ENCODE data around the gene ENC1. TPM values are rescaled to one million over a fixed set of nuclear protein-coding genes. Genes with fewer than 3 reads are reported as not detected.
"Not testable (repeated sequence)": the region's sequence is repeated elsewhere in the genome, so short reads cannot be mapped to it uniquely, and the experiment has no call there.

ENC1 gene, protein sequence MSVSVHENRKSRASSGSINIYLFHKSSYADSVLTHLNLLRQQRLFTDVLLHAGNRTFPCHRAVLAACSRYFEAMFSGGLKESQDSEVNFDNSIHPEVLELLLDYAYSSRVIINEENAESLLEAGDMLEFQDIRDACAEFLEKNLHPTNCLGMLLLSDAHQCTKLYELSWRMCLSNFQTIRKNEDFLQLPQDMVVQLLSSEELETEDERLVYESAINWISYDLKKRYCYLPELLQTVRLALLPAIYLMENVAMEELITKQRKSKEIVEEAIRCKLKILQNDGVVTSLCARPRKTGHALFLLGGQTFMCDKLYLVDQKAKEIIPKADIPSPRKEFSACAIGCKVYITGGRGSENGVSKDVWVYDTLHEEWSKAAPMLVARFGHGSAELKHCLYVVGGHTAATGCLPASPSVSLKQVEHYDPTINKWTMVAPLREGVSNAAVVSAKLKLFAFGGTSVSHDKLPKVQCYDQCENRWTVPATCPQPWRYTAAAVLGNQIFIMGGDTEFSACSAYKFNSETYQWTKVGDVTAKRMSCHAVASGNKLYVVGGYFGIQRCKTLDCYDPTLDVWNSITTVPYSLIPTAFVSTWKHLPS
- total RNA-seq = 65.8 and 90.5 TPM in 2 replicates

DNA sequence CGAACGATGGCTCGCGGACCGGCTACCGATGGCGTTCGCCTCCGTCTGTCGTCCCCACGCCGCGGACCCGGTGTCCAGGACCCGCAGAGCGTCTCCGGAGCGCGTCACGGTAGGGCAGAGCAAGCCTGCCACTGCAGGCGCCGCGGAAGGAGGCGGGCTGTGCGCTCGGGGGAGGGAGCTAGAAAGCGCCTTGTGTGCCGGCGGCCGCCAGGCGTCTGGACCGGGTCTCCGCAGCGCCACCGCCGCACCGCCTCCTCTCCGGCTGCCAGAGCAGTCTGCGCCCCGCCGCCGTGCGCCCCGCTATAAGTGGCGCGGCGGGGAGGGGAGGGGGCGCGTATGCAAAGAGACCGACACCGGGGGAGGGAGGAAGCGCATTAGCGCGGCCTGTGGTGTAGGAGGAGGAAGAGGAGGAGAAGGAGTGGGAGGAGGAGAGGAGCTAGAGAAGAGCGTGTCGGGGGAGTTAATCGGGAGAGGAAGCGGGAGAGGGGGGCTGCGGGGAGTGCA is at the start of gene ENC1:
Gene ENC1 (minus strand): TSS at position 279 of the 504 bp plus-strand sequence. CDS start 4,243 bp downstream, outside the sequence.
- TF ChIP-seq, protein P1, sequence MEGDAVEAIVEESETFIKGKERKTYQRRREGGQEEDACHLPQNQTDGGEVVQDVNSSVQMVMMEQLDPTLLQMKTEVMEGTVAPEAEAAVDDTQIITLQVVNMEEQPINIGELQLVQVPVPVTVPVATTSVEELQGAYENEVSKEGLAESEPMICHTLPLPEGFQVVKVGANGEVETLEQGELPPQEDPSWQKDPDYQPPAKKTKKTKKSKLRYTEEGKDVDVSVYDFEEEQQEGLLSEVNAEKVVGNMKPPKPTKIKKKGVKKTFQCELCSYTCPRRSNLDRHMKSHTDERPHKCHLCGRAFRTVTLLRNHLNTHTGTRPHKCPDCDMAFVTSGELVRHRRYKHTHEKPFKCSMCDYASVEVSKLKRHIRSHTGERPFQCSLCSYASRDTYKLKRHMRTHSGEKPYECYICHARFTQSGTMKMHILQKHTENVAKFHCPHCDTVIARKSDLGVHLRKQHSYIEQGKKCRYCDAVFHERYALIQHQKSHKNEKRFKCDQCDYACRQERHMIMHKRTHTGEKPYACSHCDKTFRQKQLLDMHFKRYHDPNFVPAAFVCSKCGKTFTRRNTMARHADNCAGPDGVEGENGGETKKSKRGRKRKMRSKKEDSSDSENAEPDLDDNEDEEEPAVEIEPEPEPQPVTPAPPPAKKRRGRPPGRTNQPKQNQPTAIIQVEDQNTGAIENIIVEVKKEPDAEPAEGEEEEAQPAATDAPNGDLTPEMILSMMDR (conservative IDR thresholded peaks at IDR 0.05; ENCODE audit: low read depth, low read length) = peak; percentile 43
- no peak for DNase-seq (ENCODE audit: low read depth)
- H3K4me3 ChIP-seq (ENCODE audit: low read depth, low read length) = peak within 1 kb of the TSS; percentile 98

DNA sequence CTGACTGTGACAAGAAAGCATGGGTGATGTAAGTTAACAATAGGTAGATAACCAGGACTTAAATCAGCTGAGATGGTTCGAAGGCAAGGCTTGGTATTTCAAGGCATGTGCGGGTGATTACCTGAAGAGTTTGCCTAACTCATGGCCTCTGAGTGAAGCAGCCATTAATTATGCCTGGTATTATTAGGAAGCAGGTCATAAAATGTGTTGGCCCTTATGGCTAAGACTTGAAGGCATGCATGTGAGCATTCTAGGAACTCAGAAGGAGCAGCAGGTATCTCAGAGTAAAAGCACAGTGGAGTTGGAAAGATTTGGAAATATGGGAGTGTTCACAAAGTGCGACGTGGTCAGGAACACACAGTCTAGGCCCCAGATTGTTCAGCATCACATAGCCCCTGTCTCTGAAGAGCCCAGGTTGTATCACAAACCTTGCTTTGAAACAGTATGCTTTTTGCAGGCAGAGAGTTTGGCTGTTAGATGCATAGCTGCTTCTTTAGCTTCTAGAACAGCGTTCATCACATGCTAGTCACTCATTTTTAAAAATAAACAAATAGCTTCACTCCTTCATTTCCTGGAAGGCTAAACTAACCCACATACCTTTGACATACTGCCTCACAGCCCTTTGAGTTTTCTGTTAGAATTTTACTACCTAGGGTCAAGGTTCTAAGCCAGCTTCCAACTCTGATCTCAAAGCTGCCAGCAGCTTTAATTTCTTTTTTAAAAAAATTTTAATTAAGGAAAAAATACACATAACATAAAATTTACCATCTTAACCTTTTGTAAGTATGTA is 46.6 kb upstream of the ENC1 start:
- H3K4me3 ChIP-seq (ENCODE audit: low read depth, low read length) = no peak overlapping the region
- no peak for DNase-seq (ENCODE audit: low read depth)

DNA sequence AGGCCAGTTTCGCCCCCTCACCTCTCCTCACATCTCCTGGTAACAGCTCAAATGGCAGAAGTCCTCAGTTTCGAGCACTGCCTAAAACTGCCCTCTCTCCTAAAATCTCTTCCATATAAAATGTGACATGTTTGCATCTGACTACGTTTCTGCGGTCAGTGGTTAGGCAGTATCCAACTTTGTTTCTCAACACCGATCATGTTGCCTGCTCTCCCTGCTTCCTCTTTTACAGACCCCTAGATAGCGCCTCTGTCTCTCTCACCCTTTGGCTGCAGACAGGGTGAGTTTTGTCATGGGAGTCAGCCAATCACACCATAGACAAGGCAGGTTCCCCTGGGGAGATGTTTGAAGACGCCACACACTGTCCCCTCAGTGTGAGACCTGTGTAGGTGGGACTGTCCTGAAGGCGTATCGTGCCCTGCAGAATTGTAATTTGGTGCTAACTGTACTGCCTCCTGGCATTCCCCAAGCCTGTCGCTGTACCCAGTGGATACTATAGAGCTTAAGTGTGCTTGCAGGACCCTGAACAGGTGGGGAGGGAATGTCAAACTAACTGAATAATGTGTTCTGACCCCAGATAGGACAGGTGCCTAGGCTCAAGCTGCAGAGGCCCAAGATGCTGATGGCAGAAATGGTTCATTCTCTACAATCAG is 45.6 kb upstream of the ENC1 start:
- H3K4me3 ChIP-seq (ENCODE audit: low read depth, low read length) = peak overlapping the region; percentile 98
- no peak for DNase-seq (ENCODE audit: low read depth)
- TF ChIP-seq, protein P1 (conservative IDR thresholded peaks at IDR 0.05; ENCODE audit: low read depth, low read length) = no peak

More for the DNA sequence above, 46.6 kb upstream of the ENC1 start:
- TF ChIP-seq, protein P1 (conservative IDR thresholded peaks at IDR 0.05; ENCODE audit: low read depth, low read length) = no peak

DNA sequence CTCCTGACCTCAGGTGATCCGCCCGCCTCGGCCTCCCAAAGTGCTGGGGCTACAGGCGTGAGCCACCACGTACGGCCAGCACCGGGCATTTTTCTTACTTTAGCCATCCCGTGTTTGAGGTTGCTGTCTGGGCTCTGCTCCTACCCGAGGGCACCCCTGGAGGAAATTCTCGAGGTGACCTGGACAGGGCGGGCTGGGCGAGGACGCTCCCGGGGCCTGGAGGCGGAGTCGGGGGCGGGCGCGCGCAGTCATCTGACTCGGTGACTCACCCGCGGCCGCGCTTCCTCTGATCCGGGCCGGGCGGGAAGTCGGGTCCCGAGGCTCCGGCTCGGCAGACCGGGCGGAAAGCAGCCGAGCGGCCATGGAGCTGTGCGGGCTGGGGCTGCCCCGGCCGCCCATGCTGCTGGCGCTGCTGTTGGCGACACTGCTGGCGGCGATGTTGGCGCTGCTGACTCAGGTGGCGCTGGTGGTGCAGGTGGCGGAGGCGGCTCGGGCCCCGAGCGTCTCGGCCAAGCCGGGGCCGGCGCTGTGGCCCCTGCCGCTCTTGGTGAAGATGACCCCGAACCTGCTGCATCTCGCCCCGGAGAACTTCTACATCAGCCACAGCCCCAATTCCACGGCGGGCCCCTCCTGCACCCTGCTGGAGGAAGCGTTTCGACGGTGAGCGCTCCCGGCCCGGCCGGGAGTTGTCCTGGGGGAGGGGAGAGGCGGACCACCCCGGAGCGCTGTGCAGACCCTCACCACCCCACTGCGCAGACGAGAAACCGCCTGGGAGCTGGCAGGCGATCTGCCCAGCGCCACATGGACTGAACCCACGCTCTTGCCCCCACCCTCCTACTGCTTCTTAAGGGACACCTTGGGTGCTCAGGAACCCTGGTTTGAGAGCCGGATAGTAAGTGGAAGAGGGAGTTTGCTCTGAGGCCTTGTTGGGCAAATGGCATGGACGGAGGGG is 44.6 kb upstream of the ENC1 start, which contains the start of gene HEXB:
Gene HEXB (plus strand): TSS at position 334 of the 952 bp plus-strand sequence. CDS start 28 bp downstream, at position 362.
- H3K4me3 ChIP-seq (ENCODE audit: low read depth, low read length) = peak within 1 kb of the TSS; percentile 98
- TF ChIP-seq, protein P1 (conservative IDR thresholded peaks at IDR 0.05; ENCODE audit: low read depth, low read length) = peak; percentile 8
- DNase-seq (ENCODE audit: low read depth) = no peak

DNA sequence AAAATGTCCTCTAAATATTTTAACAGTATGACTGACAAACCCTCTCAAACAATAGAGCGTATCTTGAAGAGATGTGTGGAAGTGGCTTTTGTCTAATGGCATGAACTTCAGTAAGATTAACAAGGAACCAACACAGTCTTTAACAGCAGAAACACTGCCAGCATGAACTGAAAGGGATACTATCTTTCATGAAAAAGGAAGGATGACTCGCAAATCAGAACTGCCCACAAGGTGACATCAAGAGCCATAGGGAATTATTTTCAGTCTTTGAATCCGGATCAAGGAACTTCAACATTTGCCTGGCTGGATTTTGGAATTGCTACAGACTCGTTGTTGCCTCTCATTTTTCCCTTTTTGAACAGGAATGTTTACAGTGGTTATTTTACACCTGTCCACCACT is 39.4 kb upstream of the ENC1 start:
- TF ChIP-seq, protein P1 (conservative IDR thresholded peaks at IDR 0.05; ENCODE audit: low read depth, low read length) = no peak
- DNase-seq (ENCODE audit: low read depth) = no peak
- H3K4me3 ChIP-seq (ENCODE audit: low read depth, low read length) = no peak overlapping the region

DNA sequence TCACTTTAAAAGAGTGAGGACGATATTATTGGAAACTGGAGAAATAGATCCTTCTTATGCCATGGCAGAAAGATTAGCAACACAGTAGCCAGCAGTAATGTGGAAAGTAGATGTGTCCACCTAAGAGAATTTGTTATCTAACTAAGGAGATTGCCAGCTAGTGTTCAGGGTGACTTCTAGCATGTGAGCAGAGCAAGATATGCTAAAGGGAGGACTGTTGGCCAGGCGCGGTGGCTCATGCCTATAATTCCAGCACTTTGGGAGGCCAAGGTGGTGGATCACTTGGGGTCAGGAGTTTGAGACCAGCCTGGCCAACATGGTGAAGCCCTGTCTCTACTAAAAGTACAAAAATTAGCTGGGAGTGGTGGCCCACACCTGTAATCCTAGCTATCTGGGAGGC is 38.8 kb upstream of the ENC1 start:
- not testable (repeated sequence) for H3K4me3 ChIP-seq (ENCODE audit: low read depth, low read length); DNase-seq (ENCODE audit: low read depth)

DNA sequence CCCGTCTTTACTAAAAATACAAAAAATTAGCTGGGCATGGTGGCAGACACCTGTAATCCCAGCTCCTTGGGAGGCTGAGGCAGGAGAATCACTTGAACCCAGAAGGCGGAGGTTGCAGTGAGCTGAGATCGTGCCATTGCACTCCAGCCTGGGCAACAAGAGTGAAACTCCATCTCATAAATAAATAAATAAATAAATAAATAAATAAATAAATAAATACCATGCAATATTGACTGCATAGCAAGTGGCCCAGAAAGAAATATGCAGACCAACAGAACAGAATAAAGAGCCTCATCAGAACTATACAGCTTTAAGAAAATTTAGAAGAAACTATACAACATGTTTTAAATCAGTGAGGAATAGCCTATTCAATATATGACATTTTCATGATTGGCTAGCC is 37.6 kb upstream of the ENC1 start:
- not testable (repeated sequence) for DNase-seq (ENCODE audit: low read depth)

DNA sequence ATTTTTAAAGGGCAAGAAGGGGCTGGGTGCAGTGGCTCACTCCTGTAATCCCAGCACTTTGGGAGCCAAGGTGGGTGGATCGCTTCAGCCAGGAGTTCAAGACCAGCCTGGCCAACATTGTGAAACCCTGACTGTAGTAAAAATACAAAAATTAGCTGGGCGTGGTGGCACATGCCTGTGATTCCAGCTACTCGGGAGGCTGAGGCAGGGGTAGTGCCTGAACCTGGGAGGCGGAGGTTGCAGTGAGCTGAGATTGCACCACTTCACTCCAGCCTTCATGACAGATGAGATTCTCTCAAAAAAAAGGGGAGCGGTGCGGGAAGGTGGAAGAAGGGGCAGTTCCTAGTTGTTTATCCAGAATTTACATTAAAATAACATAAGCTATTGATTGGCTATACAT is 35.9 kb upstream of the ENC1 start:
- H3K4me3 ChIP-seq (ENCODE audit: low read depth, low read length); DNase-seq (ENCODE audit: low read depth): not testable (repeated sequence)

More for the DNA sequence above, 37.6 kb upstream of the ENC1 start:
- H3K4me3 ChIP-seq (ENCODE audit: low read depth, low read length) = not testable (repeated sequence)

Data from epithelial cell of proximal tubule (primary cell).